SK-N-SH treated with all-trans-retinoic acid at 6 μM for 48 hours (cell line): ENCODE results near the gene S100A5.
A peak's percentile ranks its signal among the peaks of the same experiment; 100 is the strongest.

Experiments used
- ATAC-seq: fragments of 200-7000 bp; cut with Tn5 transposase; 3 replicates; pipeline ENCODE4 v1.9.1; 2020; ENCODE audit warnings: mild to moderate bottlenecking, moderate library complexity
- ARNTL ChIP-seq: fragments of 450-650 bp; formaldehyde crosslinking; IDR thresholded peaks from 2 replicates; pipeline ENCODE4 v1.5.0; 2020; ENCODE audit warnings: low read depth, mild to moderate bottlenecking, moderate library complexity, borderline replicate concordance
- BACH2 ChIP-seq: fragments of 250-450 bp; sonication (Bioruptor Pico); IDR thresholded peaks from 2 replicates; pipeline ENCODE4 v1.9.0; 2021; ENCODE audit warnings: mild to moderate bottlenecking, borderline replicate concordance
- CSDC2 ChIP-seq: fragments of 250-450 bp; sonication (Bioruptor Pico); IDR thresholded peaks from 2 replicates; pipeline ENCODE4 v1.5.0; 2020; ENCODE audit warnings: mild to moderate bottlenecking, moderate library complexity
- ESRRG ChIP-seq: fragments of 250-450 bp; sonication (Bioruptor Pico); IDR thresholded peaks from 2 replicates; pipeline ENCODE4 v1.6.1; 2021; ENCODE audit warnings: mild to moderate bottlenecking
- GLIS3 ChIP-seq: fragments of 250-450 bp; sonication (Bioruptor Pico); IDR thresholded peaks from 2 replicates; pipeline ENCODE4 v1.5.0; 2020; ENCODE audit warnings: mild to moderate bottlenecking, moderate library complexity
- ISL1 ChIP-seq: fragments of 250-450 bp; sonication (Bioruptor Pico); IDR thresholded peaks from 2 replicates; pipeline ENCODE4 v2.1.2; 2022; ENCODE audit warnings: mild to moderate bottlenecking, moderate library complexity
- OSR1 ChIP-seq: fragments of 250-450 bp; sonication (Bioruptor Pico); IDR thresholded peaks from 2 replicates; pipeline ENCODE4 v1.8.0; 2022; ENCODE audit warnings: moderate library complexity, mild to moderate bottlenecking, inconsistent platforms
- PPARA ChIP-seq: fragments of 250-450 bp; sonication (Bioruptor Pico); IDR thresholded peaks from 2 replicates; pipeline ENCODE4 v1.5.0; 2020; ENCODE audit warnings: mild to moderate bottlenecking, borderline replicate concordance
- RARB ChIP-seq: fragments of 250-450 bp; sonication (Bioruptor Pico); IDR thresholded peaks from 2 replicates; pipeline ENCODE4 v1.8.0; 2021; ENCODE audit warnings: mild to moderate bottlenecking, moderate library complexity
- TCF4 ChIP-seq: fragments of 250-450 bp; sonication (Bioruptor Pico); IDR thresholded peaks from 2 replicates; pipeline ENCODE4 v1.8.0; 2021; ENCODE audit warnings: mild to moderate bottlenecking, moderate library complexity, borderline replicate concordance
- TOX ChIP-seq: fragments of 250-450 bp; sonication (Bioruptor Pico); IDR thresholded peaks from 2 replicates; pipeline ENCODE4 v1.8.0; 2021; ENCODE audit warnings: mild to moderate bottlenecking, moderate library complexity, borderline replicate concordance
- ZC3H10 ChIP-seq: fragments of 250-450 bp; sonication (Bioruptor Pico); IDR thresholded peaks from 2 replicates; pipeline ENCODE4 v1.5.1; 2021; ENCODE audit warnings: mild to moderate bottlenecking, moderate library complexity
- ZFP3 ChIP-seq: fragments of 250-450 bp; sonication (Bioruptor Pico); IDR thresholded peaks from 2 replicates; pipeline ENCODE4 v1.5.0; 2020; ENCODE audit warnings: mild to moderate bottlenecking, moderate library complexity
- ZFP30 ChIP-seq: fragments of 450-650 bp; formaldehyde crosslinking; IDR thresholded peaks from 2 replicates; pipeline ENCODE4 v1.5.0; 2022; ENCODE audit warnings: mild to moderate bottlenecking, moderate library complexity
- ZNF565 ChIP-seq: fragments of 450-650 bp; formaldehyde crosslinking; conservative IDR thresholded peaks from 2 replicates; pipeline ENCODE4 v1.5.0; 2020; ENCODE audit warnings: low read depth, mild to moderate bottlenecking, moderate library complexity
- ZNF8 ChIP-seq: fragments of 450-650 bp; formaldehyde crosslinking; IDR thresholded peaks from 2 replicates; pipeline ENCODE4 v1.5.0; 2020; ENCODE audit warnings: mild to moderate bottlenecking, moderate library complexity
- TF ChIP-seq, protein P1 (sequence below): fragments of 250-450 bp; sonication (Bioruptor Pico); IDR thresholded peaks from 2 replicates; pipeline ENCODE4 v1.5.1; 2021; ENCODE audit warnings: mild to moderate bottlenecking, moderate library complexity
- TF ChIP-seq, protein P2 (sequence below): fragments of 250-450 bp; sonication (Bioruptor Pico); IDR thresholded peaks from 2 replicates; pipeline ENCODE4 v1.8.0; 2020; ENCODE audit warnings: mild to moderate bottlenecking, moderate library complexity, borderline replicate concordance
- TF ChIP-seq, protein P3 (sequence below): fragments of 250-450 bp; sonication (Bioruptor Pico); IDR thresholded peaks from 2 replicates; pipeline ENCODE4 v1.8.0; 2021; ENCODE audit warnings: low read depth, mild to moderate bottlenecking, moderate library complexity, borderline replicate concordance
- TF ChIP-seq, protein P4 (sequence below): fragments of 250-450 bp; sonication (Bioruptor Pico); IDR thresholded peaks from 2 replicates; pipeline ENCODE4 v1.5.0; 2020; ENCODE audit warnings: mild to moderate bottlenecking, moderate library complexity
- TF ChIP-seq, protein P5 (sequence below): fragments of 250-450 bp; sonication (Bioruptor Pico); IDR thresholded peaks from 2 replicates; pipeline ENCODE4 v1.5.1; 2020; ENCODE audit warnings: low read depth, mild to moderate bottlenecking, moderate library complexity

S100A5 gene

DNA sequence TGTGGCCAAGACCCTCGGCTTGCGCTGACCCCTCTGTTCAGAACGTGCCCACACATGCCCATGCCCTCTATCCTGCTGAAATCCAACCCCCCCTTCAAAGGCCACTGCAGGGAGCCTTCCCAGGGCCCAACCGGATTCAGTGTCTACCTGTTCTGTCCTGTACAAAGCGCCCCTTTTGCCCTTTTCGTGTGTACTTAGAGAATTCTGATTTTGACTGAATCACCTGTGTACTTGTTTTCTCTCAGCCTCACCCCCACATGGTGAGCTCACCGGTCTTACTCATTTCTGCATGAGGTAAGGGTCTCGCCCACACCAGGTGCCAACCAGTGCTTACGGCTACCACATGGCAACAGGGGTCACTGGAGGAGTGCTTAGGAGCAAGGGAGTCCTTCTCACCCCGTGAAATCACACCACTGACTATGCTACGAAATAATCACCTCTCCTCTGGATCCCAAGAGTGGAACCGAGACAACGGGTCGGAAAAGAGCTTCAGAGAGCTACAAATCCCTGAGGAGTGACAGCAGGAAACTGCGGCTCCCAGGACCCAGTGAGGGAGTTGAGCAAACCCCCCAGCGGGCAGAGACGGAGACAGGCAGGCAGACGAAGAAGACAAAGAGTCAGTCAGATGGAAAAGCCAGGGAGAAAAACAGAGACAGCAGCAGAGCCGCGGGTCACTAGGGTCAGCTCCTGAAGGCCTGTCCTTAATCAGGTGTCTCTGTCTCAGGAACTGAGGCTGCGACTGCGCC lies 27.1 kb upstream of the S100A5 start:
- no peak for ATAC-seq
- TF ChIP-seq OSR1 (CRISPR knock-in tag) (no peak), ZNF565 (no peak)

DNA sequence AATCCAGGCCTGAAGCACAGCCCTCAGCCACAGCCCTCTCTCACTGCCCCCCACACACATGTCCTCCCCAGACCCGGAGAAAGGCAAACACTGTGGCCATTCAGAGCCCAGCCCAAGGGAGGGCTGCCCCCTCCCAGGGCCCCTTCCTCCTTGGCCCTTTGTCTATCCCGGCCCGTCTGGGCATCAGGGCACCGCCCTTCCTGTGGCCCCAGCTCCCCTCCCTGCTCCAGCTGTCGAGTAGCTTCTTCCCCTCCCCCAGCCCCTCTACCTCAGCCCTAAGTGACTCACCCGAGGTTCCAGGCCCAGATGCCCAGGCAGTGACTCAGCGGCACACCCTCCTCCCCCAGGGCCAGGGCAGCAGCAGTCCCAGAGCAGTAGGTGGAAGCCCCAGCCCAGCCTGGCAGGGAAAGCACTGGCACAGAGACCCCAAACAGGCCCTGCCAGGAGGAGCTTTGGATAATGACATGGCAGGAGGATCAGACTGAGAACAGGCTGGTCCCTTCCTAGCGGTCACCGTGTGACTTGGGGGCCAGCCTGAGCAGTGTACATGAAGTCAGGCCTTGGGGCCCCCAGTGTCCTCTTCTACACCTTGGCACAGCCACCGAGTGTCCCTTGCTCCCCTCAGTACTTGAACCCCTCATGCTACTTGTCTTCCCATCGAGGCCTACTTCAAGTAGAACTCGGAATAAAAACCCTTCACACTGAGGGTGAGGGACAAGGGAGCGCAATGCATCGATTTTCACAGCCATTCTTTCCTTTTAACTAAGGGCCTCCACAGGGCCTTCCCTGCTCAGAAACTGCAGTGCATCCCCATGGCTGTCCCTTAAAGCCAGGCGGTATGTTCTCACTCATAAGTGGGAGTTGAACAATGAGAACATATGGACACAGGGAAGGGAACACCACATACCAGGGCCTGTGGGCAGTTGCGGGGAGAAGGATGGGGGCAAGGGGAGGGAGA lies 26.0 kb upstream of the S100A5 start:
- TF ChIP-seq, protein P1, sequence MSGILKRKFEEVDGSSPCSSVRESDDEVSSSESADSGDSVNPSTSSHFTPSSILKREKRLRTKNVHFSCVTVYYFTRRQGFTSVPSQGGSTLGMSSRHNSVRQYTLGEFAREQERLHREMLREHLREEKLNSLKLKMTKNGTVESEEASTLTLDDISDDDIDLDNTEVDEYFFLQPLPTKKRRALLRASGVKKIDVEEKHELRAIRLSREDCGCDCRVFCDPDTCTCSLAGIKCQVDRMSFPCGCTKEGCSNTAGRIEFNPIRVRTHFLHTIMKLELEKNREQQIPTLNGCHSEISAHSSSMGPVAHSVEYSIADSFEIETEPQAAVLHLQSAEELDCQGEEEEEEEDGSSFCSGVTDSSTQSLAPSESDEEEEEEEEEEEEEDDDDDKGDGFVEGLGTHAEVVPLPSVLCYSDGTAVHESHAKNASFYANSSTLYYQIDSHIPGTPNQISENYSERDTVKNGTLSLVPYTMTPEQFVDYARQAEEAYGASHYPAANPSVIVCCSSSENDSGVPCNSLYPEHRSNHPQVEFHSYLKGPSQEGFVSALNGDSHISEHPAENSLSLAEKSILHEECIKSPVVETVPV (CRISPR knock-in tag), result no peak
- TF ChIP-seq GLIS3 (CRISPR knock-in tag) (no peak), CSDC2 (CRISPR knock-in tag) (peak; percentile 69; the same call in 1 of the 2 replicates), ZFP30 (CRISPR knock-in tag) (no peak), ZNF565 (no peak), ESRRG (CRISPR knock-in tag) (no peak), ZFP3 (CRISPR knock-in tag) (0 out of 2 replicates have a peak, but pooled peaks have one; percentile 3), ZC3H10 (CRISPR knock-in tag) (peak; percentile 42; the same call in 1 of the 2 replicates), TOX (peak; percentile 80; the same call in 1 of the 2 replicates), BACH2 (CRISPR knock-in tag) (no peak), OSR1 (CRISPR knock-in tag) (no peak), ARNTL (CRISPR knock-in tag) (no peak), RARB (no peak), ISL1 (CRISPR knock-in tag) (no peak), PPARA (CRISPR knock-in tag) (no peak), TCF4 (CRISPR knock-in tag) (no peak), ZNF8 (CRISPR knock-in tag) (no peak)
- TF ChIP-seq, protein P2, sequence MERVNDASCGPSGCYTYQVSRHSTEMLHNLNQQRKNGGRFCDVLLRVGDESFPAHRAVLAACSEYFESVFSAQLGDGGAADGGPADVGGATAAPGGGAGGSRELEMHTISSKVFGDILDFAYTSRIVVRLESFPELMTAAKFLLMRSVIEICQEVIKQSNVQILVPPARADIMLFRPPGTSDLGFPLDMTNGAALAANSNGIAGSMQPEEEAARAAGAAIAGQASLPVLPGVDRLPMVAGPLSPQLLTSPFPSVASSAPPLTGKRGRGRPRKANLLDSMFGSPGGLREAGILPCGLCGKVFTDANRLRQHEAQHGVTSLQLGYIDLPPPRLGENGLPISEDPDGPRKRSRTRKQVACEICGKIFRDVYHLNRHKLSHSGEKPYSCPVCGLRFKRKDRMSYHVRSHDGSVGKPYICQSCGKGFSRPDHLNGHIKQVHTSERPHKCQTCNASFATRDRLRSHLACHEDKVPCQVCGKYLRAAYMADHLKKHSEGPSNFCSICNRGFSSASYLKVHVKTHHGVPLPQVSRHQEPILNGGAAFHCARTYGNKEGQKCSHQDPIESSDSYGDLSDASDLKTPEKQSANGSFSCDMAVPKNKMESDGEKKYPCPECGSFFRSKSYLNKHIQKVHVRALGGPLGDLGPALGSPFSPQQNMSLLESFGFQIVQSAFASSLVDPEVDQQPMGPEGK (CRISPR knock-in tag), result peak; percentile 95; the same call in 1 of the 2 replicates
- TF ChIP-seq, protein P3, sequence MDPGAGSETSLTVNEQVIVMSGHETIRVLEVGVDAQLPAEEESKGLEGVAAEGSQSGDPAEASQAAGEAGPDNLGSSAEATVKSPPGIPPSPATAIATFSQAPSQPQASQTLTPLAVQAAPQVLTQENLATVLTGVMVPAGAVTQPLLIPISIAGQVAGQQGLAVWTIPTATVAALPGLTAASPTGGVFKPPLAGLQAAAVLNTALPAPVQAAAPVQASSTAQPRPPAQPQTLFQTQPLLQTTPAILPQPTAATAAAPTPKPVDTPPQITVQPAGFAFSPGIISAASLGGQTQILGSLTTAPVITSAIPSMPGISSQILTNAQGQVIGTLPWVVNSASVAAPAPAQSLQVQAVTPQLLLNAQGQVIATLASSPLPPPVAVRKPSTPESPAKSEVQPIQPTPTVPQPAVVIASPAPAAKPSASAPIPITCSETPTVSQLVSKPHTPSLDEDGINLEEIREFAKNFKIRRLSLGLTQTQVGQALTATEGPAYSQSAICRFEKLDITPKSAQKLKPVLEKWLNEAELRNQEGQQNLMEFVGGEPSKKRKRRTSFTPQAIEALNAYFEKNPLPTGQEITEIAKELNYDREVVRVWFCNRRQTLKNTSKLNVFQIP (CRISPR knock-in tag), result no peak
- TF ChIP-seq, protein P4, sequence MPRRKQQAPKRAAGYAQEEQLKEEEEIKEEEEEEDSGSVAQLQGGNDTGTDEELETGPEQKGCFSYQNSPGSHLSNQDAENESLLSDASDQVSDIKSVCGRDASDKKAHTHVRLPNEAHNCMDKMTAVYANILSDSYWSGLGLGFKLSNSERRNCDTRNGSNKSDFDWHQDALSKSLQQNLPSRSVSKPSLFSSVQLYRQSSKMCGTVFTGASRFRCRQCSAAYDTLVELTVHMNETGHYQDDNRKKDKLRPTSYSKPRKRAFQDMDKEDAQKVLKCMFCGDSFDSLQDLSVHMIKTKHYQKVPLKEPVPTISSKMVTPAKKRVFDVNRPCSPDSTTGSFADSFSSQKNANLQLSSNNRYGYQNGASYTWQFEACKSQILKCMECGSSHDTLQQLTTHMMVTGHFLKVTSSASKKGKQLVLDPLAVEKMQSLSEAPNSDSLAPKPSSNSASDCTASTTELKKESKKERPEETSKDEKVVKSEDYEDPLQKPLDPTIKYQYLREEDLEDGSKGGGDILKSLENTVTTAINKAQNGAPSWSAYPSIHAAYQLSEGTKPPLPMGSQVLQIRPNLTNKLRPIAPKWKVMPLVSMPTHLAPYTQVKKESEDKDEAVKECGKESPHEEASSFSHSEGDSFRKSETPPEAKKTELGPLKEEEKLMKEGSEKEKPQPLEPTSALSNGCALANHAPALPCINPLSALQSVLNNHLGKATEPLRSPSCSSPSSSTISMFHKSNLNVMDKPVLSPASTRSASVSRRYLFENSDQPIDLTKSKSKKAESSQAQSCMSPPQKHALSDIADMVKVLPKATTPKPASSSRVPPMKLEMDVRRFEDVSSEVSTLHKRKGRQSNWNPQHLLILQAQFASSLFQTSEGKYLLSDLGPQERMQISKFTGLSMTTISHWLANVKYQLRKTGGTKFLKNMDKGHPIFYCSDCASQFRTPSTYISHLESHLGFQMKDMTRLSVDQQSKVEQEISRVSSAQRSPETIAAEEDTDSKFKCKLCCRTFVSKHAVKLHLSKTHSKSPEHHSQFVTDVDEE (CRISPR knock-in tag), result no peak
- TF ChIP-seq, protein P5, sequence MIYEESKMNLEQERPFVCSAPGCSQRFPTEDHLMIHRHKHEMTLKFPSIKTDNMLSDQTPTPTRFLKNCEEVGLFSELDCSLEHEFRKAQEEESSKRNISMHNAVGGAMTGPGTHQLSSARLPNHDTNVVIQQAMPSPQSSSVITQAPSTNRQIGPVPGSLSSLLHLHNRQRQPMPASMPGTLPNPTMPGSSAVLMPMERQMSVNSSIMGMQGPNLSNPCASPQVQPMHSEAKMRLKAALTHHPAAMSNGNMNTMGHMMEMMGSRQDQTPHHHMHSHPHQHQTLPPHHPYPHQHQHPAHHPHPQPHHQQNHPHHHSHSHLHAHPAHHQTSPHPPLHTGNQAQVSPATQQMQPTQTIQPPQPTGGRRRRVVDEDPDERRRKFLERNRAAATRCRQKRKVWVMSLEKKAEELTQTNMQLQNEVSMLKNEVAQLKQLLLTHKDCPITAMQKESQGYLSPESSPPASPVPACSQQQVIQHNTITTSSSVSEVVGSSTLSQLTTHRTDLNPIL, result no peak
- TF ChIP-seq, all 23 proteins: peak for 5

More for the DNA sequence above, 26.0 kb upstream of the S100A5 start:
- peak; percentile 89 for ATAC-seq
